Peyer's patch (tissue), 4 donors: ENCODE measurements around the gene RIPK4. TPM values are rescaled to one million over a fixed set of nuclear protein-coding genes. Genes with fewer than 3 reads are reported as not detected.
"Not testable (repeated sequence)": the region's sequence is repeated elsewhere in the genome, so short reads cannot be mapped to it uniquely, and the experiment has no call there.

Experiments used
- DNase-seq, 3 donors: peaks; one replicate each; pipeline ENCODE4 v3.0.0-alpha.2; 2017 to 2019
- H3K27ac ChIP-seq, 4 donors: fragments of 200-600 bp; sonication (generic); one replicate each; pipeline ENCODE4 v1.5.1; 2016 to 2019
- H3K27me3 ChIP-seq, 2 donors: fragments of 200-600 bp; sonication (generic); one replicate each; pipeline ENCODE4 v1.5.1; 2019
- H3K36me3 ChIP-seq, 3 donors: fragments of 200-600 bp; sonication (generic); one replicate each; pipeline ENCODE4 v1.5.1; 2016 to 2019
- H3K4me1 ChIP-seq, 4 donors: fragments of 200-600 bp; sonication (generic); one replicate each; pipeline ENCODE4 v1.5.1; 2016 to 2019
- H3K4me3 ChIP-seq, 4 donors: fragments of 200-600 bp; sonication (generic); 1 replicate in 3 of 4; 2 replicates in 1 of 4; pipeline ENCODE4 v1.5.1; 2016 to 2019; ENCODE audit warnings: mild to moderate bottlenecking in 1 of 4
- H3K9me3 ChIP-seq, 4 donors: fragments of 200-600 bp; sonication (generic); one replicate each; pipeline ENCODE4 v1.5.1; 2016 to 2019; ENCODE audit warnings: mild to moderate bottlenecking in 1 of 4
- POLR2A ChIP-seq, 2 donors: fragments of 450-650 bp; IDR thresholded peaks; one replicate each; pipeline ENCODE4 v1.5.1; 2017; ENCODE audit warnings: antibody characterized with exemption in 2 of 2, mild to moderate bottlenecking in 2 of 2, moderate library complexity in 2 of 2
- small RNA-seq, 2 donors: library from RNA; depleted of rRNA; stranded (forward); fragments of <200 nt; gene quantifications; one replicate each; pipeline ENCODE3, GENCODE V24; 2016
- total RNA-seq, 4 donors: library from RNA; depleted of rRNA; stranded (reverse); fragments of >200 nt; gene quantifications; one replicate each; pipeline ENCODE4 v1.1.0, GENCODE V29; 2016
- TF ChIP-seq, protein P1 (sequence below), 6 experiments: fragments of 450-650 bp in 4 of 6; fragments of 200-600 bp in 2 of 6; sonication (generic) in 1 of 6; IDR thresholded peaks; one replicate each; pipeline ENCODE4 v1.5.1; 2017 to 2019; ENCODE audit warnings: antibody characterized with exemption in 6 of 6, mild to moderate bottlenecking in 3 of 6, moderate library complexity in 1 of 6

RIPK4 gene
- total RNA-seq, 4 donors from 2014 or later: 5.0 to 62.5 (median 31.3) TPM

DNA sequence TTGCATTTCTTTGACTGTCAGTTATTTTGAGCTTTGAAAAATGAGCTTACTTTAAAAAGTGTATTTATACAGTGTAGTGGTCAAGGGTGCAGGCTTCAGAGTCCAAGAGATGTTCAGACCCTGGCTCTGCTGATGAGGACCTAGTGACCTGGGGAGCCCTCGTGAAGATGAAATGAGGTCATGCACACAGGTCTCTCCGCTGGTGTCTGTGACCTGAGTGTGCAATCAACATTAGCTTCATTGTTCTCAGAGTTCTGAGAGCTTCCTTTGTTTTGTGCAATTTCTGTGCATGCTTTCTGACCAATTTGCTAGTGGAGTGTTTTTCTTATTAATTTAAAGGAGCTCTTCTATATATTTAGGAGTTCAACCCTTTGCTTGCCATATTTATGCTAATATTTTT lies 71.3 kb downstream of the RIPK4 start:
- Histone ChIP-seq H3K27me3 (no peaks in the 10 kb centered on the region), H3K4me3 (no peak overlapping the region), H3K27ac (no peak overlapping the region), H3K4me1 (no peaks in the 10 kb centered on the region), H3K36me3 (no peaks in the 10 kb centered on the region), H3K9me3 (no peaks in the 10 kb centered on the region)
- DNase-seq: no peak
- TF ChIP-seq, protein P1, sequence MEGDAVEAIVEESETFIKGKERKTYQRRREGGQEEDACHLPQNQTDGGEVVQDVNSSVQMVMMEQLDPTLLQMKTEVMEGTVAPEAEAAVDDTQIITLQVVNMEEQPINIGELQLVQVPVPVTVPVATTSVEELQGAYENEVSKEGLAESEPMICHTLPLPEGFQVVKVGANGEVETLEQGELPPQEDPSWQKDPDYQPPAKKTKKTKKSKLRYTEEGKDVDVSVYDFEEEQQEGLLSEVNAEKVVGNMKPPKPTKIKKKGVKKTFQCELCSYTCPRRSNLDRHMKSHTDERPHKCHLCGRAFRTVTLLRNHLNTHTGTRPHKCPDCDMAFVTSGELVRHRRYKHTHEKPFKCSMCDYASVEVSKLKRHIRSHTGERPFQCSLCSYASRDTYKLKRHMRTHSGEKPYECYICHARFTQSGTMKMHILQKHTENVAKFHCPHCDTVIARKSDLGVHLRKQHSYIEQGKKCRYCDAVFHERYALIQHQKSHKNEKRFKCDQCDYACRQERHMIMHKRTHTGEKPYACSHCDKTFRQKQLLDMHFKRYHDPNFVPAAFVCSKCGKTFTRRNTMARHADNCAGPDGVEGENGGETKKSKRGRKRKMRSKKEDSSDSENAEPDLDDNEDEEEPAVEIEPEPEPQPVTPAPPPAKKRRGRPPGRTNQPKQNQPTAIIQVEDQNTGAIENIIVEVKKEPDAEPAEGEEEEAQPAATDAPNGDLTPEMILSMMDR (IDR thresholded peaks at IDR 0.05): no peak
- TF ChIP-seq POLR2A (IDR thresholded peaks at IDR 0.05): no peak

DNA sequence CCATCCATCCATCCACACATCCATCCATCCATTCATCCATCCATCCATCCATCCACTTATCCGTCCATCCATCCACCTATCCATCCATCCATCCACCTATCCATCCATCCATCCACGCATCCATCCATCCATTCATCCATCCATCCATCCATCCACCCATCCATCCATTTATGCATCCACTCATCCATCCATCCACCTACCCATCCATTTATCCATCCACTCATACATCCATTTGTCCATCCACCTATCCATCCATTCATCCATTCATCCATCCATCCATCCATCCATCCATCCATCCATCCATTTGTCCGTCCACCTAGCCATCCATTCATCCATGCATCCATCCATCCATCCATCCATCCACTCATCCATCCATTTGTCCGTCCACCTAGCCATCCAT lies 72.8 kb downstream of the RIPK4 start:
- H3K9me3 ChIP-seq: not testable (repeated sequence)

DNA sequence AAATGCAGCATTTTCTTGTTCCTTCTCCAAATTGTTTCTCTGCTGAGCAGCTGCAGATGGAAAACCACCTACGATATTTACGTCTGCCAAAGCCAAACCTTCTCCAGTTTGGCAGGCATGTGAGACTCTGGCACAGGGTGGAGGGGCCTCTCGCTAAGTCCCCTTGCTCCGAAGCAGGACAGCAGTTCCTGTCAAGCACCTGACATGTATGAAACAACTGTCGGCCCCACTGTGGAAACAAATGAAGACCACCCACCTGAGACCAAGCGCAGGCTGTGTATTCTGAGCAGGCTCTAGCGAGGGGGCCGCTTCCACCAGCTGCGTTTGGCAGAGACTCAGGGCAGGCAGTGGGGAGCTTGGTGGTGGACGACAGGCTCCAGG lies 74.7 kb downstream of the RIPK4 start:
- H3K36me3 ChIP-seq: no peaks in the 10 kb centered on the region
- no peaks in the 10 kb centered on the region for H3K9me3 ChIP-seq
- no peaks in the 10 kb centered on the region for H3K4me1 ChIP-seq
- no peak overlapping the region for H3K27ac ChIP-seq
- no peaks in the 10 kb centered on the region for H3K27me3 ChIP-seq
- no peak for DNase-seq
- TF ChIP-seq POLR2A (IDR thresholded peaks at IDR 0.05): no peak
- TF ChIP-seq, protein P1 (IDR thresholded peaks at IDR 0.05): no peak
- H3K4me3 ChIP-seq: no peak overlapping the region

More for the DNA sequence above, 72.8 kb downstream of the RIPK4 start:
- not testable (repeated sequence) for H3K27me3 ChIP-seq, DNase-seq, H3K4me3 ChIP-seq, H3K27ac ChIP-seq, H3K4me1 ChIP-seq, H3K36me3 ChIP-seq

DNA sequence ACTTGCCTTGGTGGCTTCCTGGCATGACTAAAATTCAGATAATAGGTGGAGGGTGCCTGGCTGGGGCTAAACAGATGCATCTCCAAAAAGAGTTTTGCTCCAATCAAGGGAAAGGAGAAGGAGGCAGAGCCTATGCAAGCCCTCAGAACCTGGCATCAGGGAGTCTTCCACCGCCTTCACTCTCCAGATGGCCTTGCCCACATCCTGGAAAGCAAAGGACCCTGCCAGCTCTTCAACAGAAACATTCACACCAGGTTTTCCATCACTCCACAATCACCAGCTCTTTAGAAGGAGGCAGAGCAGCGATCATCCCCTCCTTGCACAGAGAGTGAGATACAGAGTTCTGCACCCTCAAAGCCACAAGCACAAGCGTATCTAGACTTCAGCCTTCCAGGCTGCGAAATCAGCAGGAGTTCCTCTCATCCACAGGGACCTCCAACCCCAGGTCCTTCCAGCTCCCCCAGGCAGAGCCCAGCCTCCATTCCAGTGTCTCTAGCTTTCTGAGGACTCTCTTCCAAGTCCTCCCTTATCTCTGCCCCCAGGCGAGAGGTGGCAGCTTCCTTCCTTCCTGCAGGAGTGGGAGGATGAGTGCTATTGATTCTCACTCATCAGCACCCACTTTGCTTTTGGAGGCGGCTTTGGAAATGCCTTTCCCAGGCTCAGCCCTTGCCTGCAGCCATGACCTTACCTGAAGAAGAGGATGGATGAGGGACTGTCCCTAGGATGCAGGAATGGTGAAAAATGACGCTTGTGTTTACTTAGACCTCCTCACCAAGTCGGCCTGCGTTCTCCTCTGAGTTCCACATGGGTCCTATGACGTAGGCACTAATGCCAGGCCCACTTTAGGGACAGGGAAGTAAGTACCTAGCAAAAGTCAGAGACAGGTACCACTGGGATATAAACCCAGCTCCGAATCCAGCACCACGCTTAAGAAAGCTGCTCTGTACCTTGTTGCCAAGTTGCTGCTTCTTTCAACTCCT lies 75.4 kb downstream of the RIPK4 start:
- no peak for DNase-seq

More for the DNA sequence above, 75.4 kb downstream of the RIPK4 start:
- Histone ChIP-seq H3K4me1 (no peaks in the 10 kb centered on the region), H3K27ac (no peak overlapping the region), H3K36me3 (no peaks in the 10 kb centered on the region), H3K9me3 (no peaks in the 10 kb centered on the region), H3K27me3 (no peaks in the 10 kb centered on the region), H3K4me3 (no peak overlapping the region)
- TF ChIP-seq, protein P1 (IDR thresholded peaks at IDR 0.05): no peak
- no peak for TF ChIP-seq POLR2A (IDR thresholded peaks at IDR 0.05)

Small RNA genes lying within 50 kb of the gene (small RNA-seq; reads per million reads assigned to genes)
- gene MIR6814: 0 reads per million in 2 donors

Other genes with a start within 250 kb of the RIPK4 start
- gene PRDM15, start 112.3 kb upstream of the RIPK4 start, total RNA-seq: 10 to 100 TPM in 3 of 4 donors, 1 to 10 TPM in 1; 9.3 to 47.9 (median 16.9) TPM
- 10 to 100 TPM in 3 of 4 donors, 1 to 10 TPM in 1; 6.7 to 22.3 (median 17.3) TPM for gene C2CD2, start 187.0 kb upstream of the RIPK4 start, total RNA-seq
- 10 to 100 TPM in 2 of 4 donors, 1 to 10 TPM in 2; 6.1 to 20.4 (median 14.1) TPM for gene ZBTB21, start 243.3 kb upstream of the RIPK4 start, total RNA-seq